ENCODE measurements around the gene LLGL1. TPM values are rescaled to one million over a fixed set of nuclear protein-coding genes. Genes with fewer than 3 reads are reported as not detected.

The LLGL1 gene
- total and polyA plus RNA-seq, 2 donors (not counting 1 experiment from before 2014, with no cell fraction given) = 14.9 to 15.2 TPM

- no peak overlapping the region for H3K4me3 ChIP-seq (ENCODE audit: control extremely low read depth in 1 of 5, extremely low read depth in 1 of 5, insufficient read depth in 1 of 5, low read depth in 2 of 5, low read length in 4 of 5)
- H3K9me3 ChIP-seq (ENCODE audit: control extremely low read depth in 1 of 3, control insufficient read depth in 2 of 3, insufficient read depth in 1 of 3, low read length in 2 of 3) = no peaks in the 10 kb centered on the region
- CTCF ChIA-PET = no interaction called here
- no peaks in the 10 kb centered on the region for H3K9me3 Mint-ChIP-seq (ENCODE audit: insufficient read depth)
- no peaks in the 10 kb centered on the region for H3K27me3 Mint-ChIP-seq
- H4K20me1 ChIP-seq (ENCODE audit: control insufficient read depth, insufficient read depth, low read length, poor library complexity, severe bottlenecking) = peaks cover 24% of the 10 kb centered on the region
- H3K4me1 ChIP-seq (ENCODE audit: control insufficient read depth in 2 of 2, insufficient read depth in 2 of 2, low read length in 2 of 2) = no peaks in the 10 kb centered on the region
- H3K4me3 Mint-ChIP-seq = no peak overlapping the region
- ATAC-seq (ENCODE audit: low read depth) (no peak), DNase-seq (no peak)
- H3K27ac Mint-ChIP-seq = no peak overlapping the region
- H3K79me2 ChIP-seq (ENCODE audit: control insufficient read depth, insufficient read depth, low read length) = peaks cover 10% of the 10 kb centered on the region
- H3K9ac ChIP-seq (ENCODE audit: low read length) = no peak overlapping the region
- peaks cover 0 to 86% of the 10 kb centered on the region in 2 experiments for H3K36me3 ChIP-seq (replicated peaks in 1 of 2; ENCODE audit: control extremely low read depth in 1 of 2, control insufficient read depth in 1 of 2, extremely low read depth in 1 of 2, insufficient read depth in 2 of 2, low read length in 1 of 2)
- WGBS (ENCODE audit: insufficient coverage) = 98% methylated on average over 15 of the region's 15 CpGs
- no peaks in the 10 kb centered on the region for H3K27me3 ChIP-seq (replicated peaks in 1 of 4; ENCODE audit: control extremely low read depth in 1 of 4, control insufficient read depth in 3 of 4, insufficient read depth in 4 of 4, low read length in 3 of 4)
- no peak for TF ChIP-seq CTCF (IDR thresholded peaks at IDR 0.05)
- no peak for TF ChIP-seq EZH2 (IDR thresholded peaks at IDR 0.05; ENCODE audit: borderline replicate concordance, insufficient read depth, low read depth, low read length, poor library complexity, severe bottlenecking)
- intact Hi-C loops (cut with micrococcal nuclease) = no loop called here
- H3K4me2 ChIP-seq (replicated peaks; ENCODE audit: low read depth, low read length, poor library complexity, severe bottlenecking) = no peak overlapping the region
- H3K4me1 Mint-ChIP-seq = peaks cover 10% of the 10 kb centered on the region
- H3K27ac ChIP-seq (ENCODE audit: low read length in 2 of 2) = no peak overlapping the region
- no peak overlapping the region for H2AFZ ChIP-seq (ENCODE audit: insufficient read depth, low read depth, low read length, poor library complexity, severe bottlenecking)
- POLR2A ChIA-PET = no interaction called here
Measured at GRCh38 chr17:18251204-18251603, 25.8 kb downstream of the LLGL1 start.

GRCh38 chr17:18252160-18252559 is 26.7 kb downstream of the LLGL1 start:
- 91% methylated on average over 3 of the region's 5 CpGs for WGBS (ENCODE audit: insufficient coverage)
- Histone ChIP-seq H3K27ac (ENCODE audit: low read length in 2 of 2) (no peak overlapping the region), H3K27me3 (replicated peaks in 1 of 4; ENCODE audit: control extremely low read depth in 1 of 4, control insufficient read depth in 3 of 4, insufficient read depth in 4 of 4, low read length in 3 of 4) (no peaks in the 10 kb centered on the region), H3K4me2 (replicated peaks; ENCODE audit: low read depth, low read length, poor library complexity, severe bottlenecking) (no peak overlapping the region), H3K4me1 (ENCODE audit: control insufficient read depth in 2 of 2, insufficient read depth in 2 of 2, low read length in 2 of 2) (peaks cover 6 to 7% of the 10 kb centered on the region in 2 donors), H4K20me1 (ENCODE audit: control insufficient read depth, insufficient read depth, low read length, poor library complexity, severe bottlenecking) (peaks cover 33% of the 10 kb centered on the region), H3K4me3 (ENCODE audit: control extremely low read depth in 1 of 5, extremely low read depth in 1 of 5, insufficient read depth in 1 of 5, low read depth in 2 of 5, low read length in 4 of 5) (no peak overlapping the region), H3K36me3 (replicated peaks in 1 of 2; ENCODE audit: control extremely low read depth in 1 of 2, control insufficient read depth in 1 of 2, extremely low read depth in 1 of 2, insufficient read depth in 2 of 2, low read length in 1 of 2) (peaks cover 0 to 82% of the 10 kb centered on the region in 2 experiments), H2AFZ (ENCODE audit: insufficient read depth, low read depth, low read length, poor library complexity, severe bottlenecking) (no peak overlapping the region), H3K9ac (ENCODE audit: low read length) (no peak overlapping the region), H3K79me2 (ENCODE audit: control insufficient read depth, insufficient read depth, low read length) (peaks cover 20% of the 10 kb centered on the region), H3K9me3 (ENCODE audit: control extremely low read depth in 1 of 3, control insufficient read depth in 2 of 3, insufficient read depth in 1 of 3, low read length in 2 of 3) (no peaks in the 10 kb centered on the region)
- Mint-ChIP-seq H3K4me3 (no peak overlapping the region), H3K27ac (no peak overlapping the region), H3K9me3 (ENCODE audit: insufficient read depth) (no peaks in the 10 kb centered on the region), H3K27me3 (no peaks in the 10 kb centered on the region), H3K4me1 (peaks cover 15% of the 10 kb centered on the region)
- ATAC-seq (ENCODE audit: low read depth) (no peak), DNase-seq (no peak)
- POLR2A ChIA-PET = no interaction called here
- intact Hi-C loops (cut with micrococcal nuclease) = no loop called here
- CTCF ChIA-PET = no interaction called here
- TF ChIP-seq EZH2 (IDR thresholded peaks at IDR 0.05; ENCODE audit: borderline replicate concordance, insufficient read depth, low read depth, low read length, poor library complexity, severe bottlenecking) (no peak), CTCF (IDR thresholded peaks at IDR 0.05) (no peak)

Measured in B cell (primary cell).